HEK293 (cell line): Measurements from ENCODE around the gene GM2A.

ENCODE experiments used
- CTCF ChIA-PET: fragments of 350-600 bp; formaldehyde crosslinking; extraction: SDS; loops from one replicate; lab custom pipeline; 2021; ENCODE audit warnings: antibody characterized with exemption; lab: Yijun Ruan, JAX
- POLR2A ChIA-PET: fragments of 300-600 bp; formaldehyde crosslinking; extraction: SDS; loops from one replicate; lab custom pipeline; 2020; ENCODE audit warnings: antibody characterized with exemption, inconsistent platforms; lab: Yijun Ruan, JAX
- H3K27ac ChIP-seq: fragments of 200-500 bp; sonication (Bioruptor generic); 2 replicates; pipeline ENCODE4 v1.5.1; 2014; ENCODE audit warnings: low read depth, low read length, control low read depth, inconsistent platforms; ENCODE audit errors: extremely low read depth
- H3K36me3 ChIP-seq, 2 experiments: fragments of 200-500 bp in 1 of 2; sonication (Bioruptor generic) in 1 of 2; 1 replicate in 1 of 2; 2 replicates in 1 of 2; pipeline ENCODE4 v1.5.1; 2014 to 2017; ENCODE audit warnings: inconsistent platforms in 2 of 2, low read length in 2 of 2; ENCODE audit not compliant: control insufficient read depth in 2 of 2, insufficient read depth in 1 of 2
- H3K4me1 ChIP-seq: fragments of 200-500 bp; sonication (Bioruptor generic); 2 replicates; pipeline ENCODE4 v1.5.1; 2014; ENCODE audit warnings: mild to moderate bottlenecking, low read length, inconsistent platforms; ENCODE audit not compliant: control insufficient read depth, insufficient read depth
- H3K4me3 ChIP-seq: 2 replicates; pipeline ENCODE4 v1.5.1; 2011; ENCODE audit warnings: low read depth, mild to moderate bottlenecking, control low read depth, low read length, moderate library complexity
- H3K9me3 ChIP-seq: fragments of 200-500 bp; sonication (Bioruptor generic); 2 replicates; pipeline ENCODE4 v1.5.1; 2014; ENCODE audit warnings: low read depth, low read length, inconsistent platforms; ENCODE audit not compliant: control insufficient read depth, insufficient read depth
- BCL11A ChIP-seq: fragments of 450-650 bp; formaldehyde crosslinking; IDR thresholded peaks from 2 replicates; pipeline ENCODE4 v1.5.1; 2016; ENCODE audit warnings: low read depth, missing biosample characterization, missing genetic modification characterization
- FEZF1 ChIP-seq: fragments of 450-650 bp; formaldehyde crosslinking; IDR thresholded peaks from 2 replicates; pipeline ENCODE4 v1.5.1; 2016; ENCODE audit warnings: missing biosample characterization, missing genetic modification characterization
- KLF8 ChIP-seq: fragments of 450-650 bp; formaldehyde crosslinking; IDR thresholded peaks from 2 replicates; pipeline ENCODE4 v1.5.1; 2016; ENCODE audit warnings: missing biosample characterization, missing genetic modification characterization
- PBX3 ChIP-seq: sonication (generic); formaldehyde crosslinking; IDR thresholded peaks from 2 replicates; pipeline ENCODE4 v1.8.1; 2022; ENCODE audit warnings: mild to moderate bottlenecking, moderate library complexity, missing genetic modification reagents
- SCRT2 ChIP-seq: fragments of 450-650 bp; formaldehyde crosslinking; IDR thresholded peaks from 2 replicates; pipeline ENCODE4 v1.5.1; 2016; ENCODE audit warnings: missing biosample characterization, missing genetic modification characterization
- YY2 ChIP-seq: fragments of 450-650 bp; formaldehyde crosslinking; IDR thresholded peaks from 2 replicates; pipeline ENCODE4 v1.5.1; 2016; ENCODE audit warnings: missing biosample characterization, missing genetic modification characterization
- ZBTB49 ChIP-seq: fragments of 450-650 bp; formaldehyde crosslinking; IDR thresholded peaks from 2 replicates; pipeline ENCODE4 v1.5.1; 2016; ENCODE audit warnings: missing biosample characterization, missing genetic modification characterization, low read depth
- ZBTB8A ChIP-seq: fragments of 450-650 bp; formaldehyde crosslinking; IDR thresholded peaks from 2 replicates; pipeline ENCODE4 v1.5.1; 2016; ENCODE audit warnings: missing biosample characterization, missing genetic modification characterization
- ZEB2 ChIP-seq: fragments of 450-650 bp; formaldehyde crosslinking; IDR thresholded peaks from 2 replicates; pipeline ENCODE4 v1.5.1; 2016; ENCODE audit warnings: missing biosample characterization, missing genetic modification characterization
- ZNF10 ChIP-seq: fragments of 450-650 bp; formaldehyde crosslinking; IDR thresholded peaks from 2 replicates; pipeline ENCODE4 v1.5.1; 2017; ENCODE audit warnings: missing biosample characterization, missing genetic modification characterization
- ZNF112 ChIP-seq: fragments of 450-650 bp; formaldehyde crosslinking; IDR thresholded peaks from 2 replicates; pipeline ENCODE4 v1.5.0; 2017; ENCODE audit warnings: missing biosample characterization, missing genetic modification characterization
- ZNF157 ChIP-seq: fragments of 450-650 bp; formaldehyde crosslinking; IDR thresholded peaks from 2 replicates; pipeline ENCODE4 v1.5.1; 2016; ENCODE audit warnings: missing biosample characterization, missing genetic modification characterization
- ZNF26 ChIP-seq: fragments of 450-650 bp; formaldehyde crosslinking; IDR thresholded peaks from 2 replicates; pipeline ENCODE4 v1.5.1; 2016; ENCODE audit warnings: missing biosample characterization, missing genetic modification characterization
- ZNF398 ChIP-seq: fragments of 450-650 bp; formaldehyde crosslinking; IDR thresholded peaks from 2 replicates; pipeline ENCODE4 v1.5.1; 2017; ENCODE audit warnings: missing biosample characterization, missing genetic modification characterization
- ZNF423 ChIP-seq: fragments of 450-650 bp; formaldehyde crosslinking; IDR thresholded peaks from 2 replicates; pipeline ENCODE4 v1.5.1; 2016; ENCODE audit warnings: missing biosample characterization, missing genetic modification characterization
- ZNF529 ChIP-seq: fragments of 450-650 bp; formaldehyde crosslinking; IDR thresholded peaks from 2 replicates; pipeline ENCODE4 v1.5.1; 2017; ENCODE audit warnings: missing genetic modification characterization, missing biosample characterization; ENCODE audit not compliant: insufficient replicate concordance
- ZNF548 ChIP-seq: fragments of 450-650 bp; formaldehyde crosslinking; IDR thresholded peaks from 2 replicates; pipeline ENCODE4 v1.5.1; 2016; ENCODE audit warnings: missing biosample characterization, missing genetic modification characterization
- ZNF549 ChIP-seq: fragments of 450-650 bp; IDR thresholded peaks from 2 replicates; pipeline ENCODE4 v1.5.1; 2018; ENCODE audit warnings: missing biosample characterization, missing genetic modification characterization, mild to moderate bottlenecking, inconsistent platforms, moderate library complexity
- ZNF596 ChIP-seq: fragments of 450-650 bp; IDR thresholded peaks from 2 replicates; pipeline ENCODE4 v1.5.0; 2018; ENCODE audit warnings: missing biosample characterization, mild to moderate bottlenecking, missing genetic modification characterization, moderate library complexity
- ZNF843 ChIP-seq: fragments of 450-650 bp; formaldehyde crosslinking; IDR thresholded peaks from 2 replicates; pipeline ENCODE4 v1.5.1; 2016; ENCODE audit warnings: missing biosample characterization, missing genetic modification characterization

The GM2A gene

GRCh38 chr5:151264113-151264512, 11.1 kb downstream of the GM2A start:
- CTCF ChIA-PET, result interaction anchor here (0.7 kb wide), 1 partner anchor 120 kb away, joined by 3 read pairs; no protein-coding TSS in a partner anchor
- no peak overlapping the region for H3K4me3 ChIP-seq
- peaks cover 0 to 24% of the 10 kb centered on the region in 2 experiments for H3K36me3 ChIP-seq
- H3K27ac ChIP-seq, result no peak overlapping the region
- TF ChIP-seq ZNF843 (tag by site-specific recombination) (no peak), ZBTB49 (tag by site-specific recombination) (no peak), ZNF596 (tag by site-specific recombination) (no peak), ZNF157 (tag by site-specific recombination) (no peak), BCL11A (tag by site-specific recombination) (no peak), ZNF548 (tag by site-specific recombination) (no peak), SCRT2 (no peak), FEZF1 (tag by site-specific recombination) (no peak), ZEB2 (tag by site-specific recombination) (no peak), ZNF10 (tag by site-specific recombination) (no peak), KLF8 (no peak), ZNF26 (tag by site-specific recombination) (no peak), ZNF398 (tag by site-specific recombination) (no peak), ZNF112 (no peak), ZNF423 (tag by site-specific recombination) (no peak), YY2 (tag by site-specific recombination) (no peak), ZNF529 (tag by site-specific recombination) (no peak), PBX3 (CRISPR knock-in tag) (no peak), ZNF549 (tag by site-specific recombination) (no peak), ZBTB8A (tag by site-specific recombination) (no peak)
- no peaks in the 10 kb centered on the region for H3K4me1 ChIP-seq
- POLR2A ChIA-PET, result interaction anchor here (1.1 kb wide), 1 partner anchor 11 kb away, joined by 5 read pairs; the partner anchor contains the start of gene GM2A
- H3K9me3 ChIP-seq, result no peaks in the 10 kb centered on the region
